Epithelial cell of esophagus (primary cell): Measurements from ENCODE around the gene GLIS1.

Experiments
- DNase-seq: peaks from one replicate; pipeline ENCODE4 v3.0.0; 2010; ENCODE audit warnings: low read depth
- H3K4me3 ChIP-seq: 2 replicates; pipeline ENCODE4 v1.5.1; 2011; ENCODE audit warnings: mild to moderate bottlenecking, low read length, control low read depth
- TF ChIP-seq, protein P1 (sequence below): IDR thresholded peaks from 2 replicates; pipeline ENCODE4 v1.5.1; 2011; ENCODE audit warnings: low read depth, mild to moderate bottlenecking, low read length, control low read depth, inconsistent platforms; ENCODE audit not compliant: insufficient read depth; ENCODE audit errors: missing control alignments

The GLIS1 gene

DNA sequence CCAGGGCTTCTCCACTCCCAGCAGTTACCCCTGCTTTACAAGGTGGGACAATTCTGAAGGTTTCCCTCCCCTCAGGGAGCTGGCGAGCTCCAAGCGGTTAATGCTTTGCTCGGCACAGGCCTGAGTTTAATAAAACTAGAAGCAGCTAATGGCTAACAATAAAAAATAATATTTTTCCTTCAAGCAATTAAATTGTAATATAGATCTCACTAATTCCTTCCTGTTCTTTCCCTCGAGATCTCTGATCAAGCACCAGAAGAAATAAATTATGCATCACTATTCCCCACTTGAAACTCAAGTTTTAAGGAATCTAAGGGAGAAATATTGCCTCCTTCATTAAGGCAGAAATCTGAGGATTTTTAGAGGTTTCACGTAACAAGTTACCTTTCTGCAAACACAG is 42.9 kb downstream of the GLIS1 start:
- H3K4me3 ChIP-seq: no peak overlapping the region
- TF ChIP-seq, protein P1, sequence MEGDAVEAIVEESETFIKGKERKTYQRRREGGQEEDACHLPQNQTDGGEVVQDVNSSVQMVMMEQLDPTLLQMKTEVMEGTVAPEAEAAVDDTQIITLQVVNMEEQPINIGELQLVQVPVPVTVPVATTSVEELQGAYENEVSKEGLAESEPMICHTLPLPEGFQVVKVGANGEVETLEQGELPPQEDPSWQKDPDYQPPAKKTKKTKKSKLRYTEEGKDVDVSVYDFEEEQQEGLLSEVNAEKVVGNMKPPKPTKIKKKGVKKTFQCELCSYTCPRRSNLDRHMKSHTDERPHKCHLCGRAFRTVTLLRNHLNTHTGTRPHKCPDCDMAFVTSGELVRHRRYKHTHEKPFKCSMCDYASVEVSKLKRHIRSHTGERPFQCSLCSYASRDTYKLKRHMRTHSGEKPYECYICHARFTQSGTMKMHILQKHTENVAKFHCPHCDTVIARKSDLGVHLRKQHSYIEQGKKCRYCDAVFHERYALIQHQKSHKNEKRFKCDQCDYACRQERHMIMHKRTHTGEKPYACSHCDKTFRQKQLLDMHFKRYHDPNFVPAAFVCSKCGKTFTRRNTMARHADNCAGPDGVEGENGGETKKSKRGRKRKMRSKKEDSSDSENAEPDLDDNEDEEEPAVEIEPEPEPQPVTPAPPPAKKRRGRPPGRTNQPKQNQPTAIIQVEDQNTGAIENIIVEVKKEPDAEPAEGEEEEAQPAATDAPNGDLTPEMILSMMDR: no peak
- DNase-seq: no peak

- DNase-seq: no peak
- no peak overlapping the region for H3K4me3 ChIP-seq
- TF ChIP-seq, protein P1: no peak
Observed at GRCh38 chr1:53695116-53695515, 43.8 kb downstream of the GLIS1 start.

GRCh38 chr1:53694718-53695091 is 44.3 kb downstream of the GLIS1 start:
- DNase-seq: no peak
- H3K4me3 ChIP-seq: no peak overlapping the region
- TF ChIP-seq, protein P1: no peak

DNA sequence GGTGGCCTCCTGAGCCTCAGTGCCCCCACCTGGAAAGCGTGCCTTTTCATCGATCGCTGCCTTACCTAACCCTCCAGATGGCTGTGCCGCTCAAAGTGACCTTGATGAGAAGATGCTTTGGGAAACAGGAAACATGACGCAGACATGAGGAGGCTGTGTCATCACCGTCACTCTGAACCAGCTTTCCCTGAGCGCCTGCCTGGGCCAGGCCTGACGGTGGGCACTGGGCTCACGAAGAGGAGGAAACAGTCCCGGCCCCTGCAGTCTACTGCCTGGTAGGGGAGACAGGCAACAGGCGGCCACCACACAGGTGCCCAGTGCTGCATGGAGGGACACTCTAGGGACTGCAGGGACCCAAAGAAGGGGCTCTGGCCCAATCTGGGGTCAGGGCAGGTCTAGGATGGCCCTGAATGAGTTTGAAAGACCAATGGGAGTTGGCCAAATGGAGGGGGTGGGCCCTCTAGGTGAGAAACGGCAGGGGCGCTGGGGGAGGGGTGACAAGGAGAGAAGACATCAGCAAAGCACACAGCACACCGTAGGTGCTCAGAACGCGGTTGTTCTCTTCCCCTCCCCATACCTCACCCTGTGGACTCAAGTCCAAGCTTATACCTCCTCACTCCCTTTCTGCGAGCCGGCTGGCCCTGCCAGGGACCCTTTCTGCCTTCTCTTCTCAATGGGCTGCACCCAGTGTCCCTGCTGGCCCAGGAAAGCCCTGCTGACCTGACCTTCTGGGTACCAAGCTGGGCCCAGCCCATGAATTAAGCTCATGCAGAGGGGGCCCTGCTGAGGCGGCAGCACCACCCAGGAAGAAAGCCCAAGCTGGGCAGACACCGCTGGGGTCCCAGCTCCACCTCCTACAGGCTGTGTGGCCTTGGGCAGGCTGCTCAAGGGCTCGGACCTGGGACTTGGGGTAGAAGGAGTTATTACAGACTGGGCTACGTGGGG is 44.9 kb downstream of the GLIS1 start:
- H3K4me3 ChIP-seq: no peak overlapping the region
- no peak for DNase-seq
- TF ChIP-seq, protein P1: no peak

DNA sequence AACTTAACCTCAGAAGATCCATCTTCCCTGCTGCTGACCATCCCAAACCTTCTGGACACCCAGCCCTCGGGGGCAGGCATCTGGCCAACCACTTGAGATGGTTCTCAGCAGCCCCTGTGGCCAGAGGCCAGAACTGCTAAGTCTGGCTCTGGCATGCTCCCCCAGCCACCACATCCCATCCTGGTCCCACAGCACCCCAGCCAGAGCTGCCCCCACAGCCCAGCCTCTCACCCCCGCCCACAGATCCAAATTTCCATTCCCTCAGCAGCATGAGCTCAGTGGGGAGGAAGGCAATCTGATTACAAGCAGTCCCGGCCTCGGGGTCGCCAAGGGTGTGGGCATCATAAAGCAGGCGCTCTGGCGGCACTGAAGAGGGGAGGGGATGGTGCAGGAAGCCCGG is 45.6 kb downstream of the GLIS1 start:
- DNase-seq: no peak
- H3K4me3 ChIP-seq: no peak overlapping the region
- TF ChIP-seq, protein P1: no peak

- TF ChIP-seq, protein P1: no peak
- H3K4me3 ChIP-seq: no peak overlapping the region
- DNase-seq: no peak
Observed at GRCh38 chr1:53691326-53691725, 47.6 kb downstream of the GLIS1 start.

GRCh38 chr1:53690411-53690810 is 48.6 kb downstream of the GLIS1 start:
- no peak for DNase-seq
- TF ChIP-seq, protein P1: no peak
- H3K4me3 ChIP-seq: no peak overlapping the region
